ENCODE data around the gene NUDCD2. TPM values are rescaled to one million over a fixed set of nuclear protein-coding genes. Genes with fewer than 3 reads are reported as not detected.

Gene NUDCD2, protein sequence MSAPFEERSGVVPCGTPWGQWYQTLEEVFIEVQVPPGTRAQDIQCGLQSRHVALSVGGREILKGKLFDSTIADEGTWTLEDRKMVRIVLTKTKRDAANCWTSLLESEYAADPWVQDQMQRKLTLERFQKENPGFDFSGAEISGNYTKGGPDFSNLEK
- total RNA-seq, result 20.7 TPM
- polyA plus RNA-seq, result 10 to 100 TPM; 39.8 to 59.8 (median 47.8) TPM

DNA sequence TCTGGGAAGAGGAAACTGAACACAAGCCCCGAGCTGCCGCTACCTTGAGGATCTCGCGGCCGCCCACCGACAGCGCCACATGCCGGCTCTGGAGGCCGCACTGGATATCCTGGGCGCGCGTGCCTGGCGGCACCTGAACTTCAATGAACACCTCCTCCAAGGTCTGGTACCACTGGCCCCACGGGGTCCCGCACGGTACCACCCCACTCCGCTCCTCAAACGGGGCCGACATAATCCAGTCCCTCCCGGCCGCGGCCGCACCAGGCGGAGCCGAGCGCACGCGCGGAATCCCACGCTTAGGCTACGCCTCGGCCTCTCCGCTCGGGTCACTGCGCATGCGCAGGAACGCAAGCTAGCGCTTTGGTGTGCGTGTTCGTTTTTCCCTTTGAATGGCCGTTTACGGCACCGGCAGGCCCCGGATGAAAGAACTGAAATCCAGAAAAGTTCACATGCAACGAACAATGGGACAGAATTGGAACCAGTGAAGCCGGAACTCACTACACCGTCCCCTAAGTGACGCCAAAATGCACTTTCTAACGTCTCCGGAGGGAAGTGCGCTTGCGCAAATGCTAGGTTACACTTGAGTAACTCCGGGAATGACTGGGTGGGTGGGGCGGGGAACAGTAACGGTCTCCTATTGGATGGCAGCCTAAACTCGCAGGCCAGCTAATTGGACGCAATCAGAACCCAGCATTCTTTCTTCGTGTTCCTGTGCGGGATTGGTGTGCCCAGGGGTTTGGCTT, at the start of gene NUDCD2:
NUDCD2 (minus strand) TSS at position 284 of the 743 bp plus-strand sequence; CDS start at position 232, 52 bp downstream.
- peaks cover 52% of the 10 kb centered on the region for H3K4me1 ChIP-seq (ENCODE audit: control insufficient read depth, insufficient read depth, low read length, poor library complexity, severe bottlenecking)
- H3K4me1 Mint-ChIP-seq, result peaks cover 19 to 63% (median 40%) of the 10 kb centered on the region in 4 donors

DNA sequence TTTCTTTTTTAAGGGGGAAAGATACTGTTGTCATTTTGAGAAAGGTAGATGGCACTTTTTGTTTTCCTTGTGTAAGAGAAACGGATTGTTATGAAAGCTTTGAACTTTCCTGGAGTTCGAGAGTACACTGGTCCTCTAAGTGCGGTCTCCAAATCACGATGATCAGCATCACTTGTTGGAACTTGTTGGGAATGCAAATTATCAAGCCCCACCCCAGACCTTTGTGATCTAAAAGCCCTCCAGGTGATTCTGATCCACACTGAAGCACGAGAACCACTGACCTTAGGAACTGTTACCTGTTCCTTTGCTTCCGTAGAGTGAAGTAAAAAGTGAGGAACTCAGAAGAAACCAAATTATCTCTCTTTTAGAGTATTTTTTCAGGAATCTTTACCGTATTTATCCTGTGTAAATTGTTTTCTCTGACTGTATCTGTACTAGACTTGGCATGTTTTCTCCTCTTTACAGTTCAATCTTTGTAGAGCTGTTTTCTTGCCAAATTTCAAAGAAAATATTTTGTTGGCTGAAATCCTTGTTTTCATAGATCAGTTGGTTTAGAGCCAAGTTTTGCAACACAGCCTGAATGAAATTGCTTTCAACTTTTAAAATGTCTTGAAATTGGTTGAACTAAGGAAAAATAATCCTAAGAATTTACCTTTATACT, 49.5 kb upstream of the NUDCD2 start:
- H3K27ac Mint-ChIP-seq, result peak overlapping the region; percentile 99 to 100 (median 100)
- ATAC-seq (ENCODE audit: low read depth in 2 of 2), result no peak
- peaks cover 31% of the 10 kb centered on the region for H3K36me3 ChIP-seq (ENCODE audit: control insufficient read depth, insufficient read depth, low read length)
- peaks cover 27% of the 10 kb centered on the region for H3K36me3 Mint-ChIP-seq
- H3K4me3 Mint-ChIP-seq, result peak overlapping the region; percentile 94 to 99 (median 96)
- no peaks in the 10 kb centered on the region for H3K27me3 ChIP-seq (ENCODE audit: control insufficient read depth, insufficient read depth, low read length)
- no peaks in the 10 kb centered on the region for H3K27me3 Mint-ChIP-seq
- H3K9me3 Mint-ChIP-seq, result no peaks in the 10 kb centered on the region
- DNase-seq, result peak in 1 of 3 donors; percentile 21
- peak overlapping the region; percentile 96 for H3K4me3 ChIP-seq (ENCODE audit: low read depth, low read length)
- H3K4me1 ChIP-seq (ENCODE audit: control insufficient read depth, insufficient read depth, low read length, poor library complexity, severe bottlenecking), result peaks cover 70% of the 10 kb centered on the region
- peak overlapping the region; percentile 99 for H3K27ac ChIP-seq (ENCODE audit: insufficient read depth, low read length, poor library complexity, severe bottlenecking)
- no peaks in the 10 kb centered on the region for H3K9me3 ChIP-seq (ENCODE audit: control insufficient read depth in 2 of 2, low read length in 2 of 2)
- H3K4me1 Mint-ChIP-seq, result peaks cover 20 to 67% (median 54%) of the 10 kb centered on the region in 4 donors

More for the DNA sequence above, at the start of gene NUDCD2:
- no peaks in the 10 kb centered on the region for H3K27me3 ChIP-seq (ENCODE audit: control insufficient read depth, insufficient read depth, low read length)
- peak; percentile 91 to 99 (median 98) for DNase-seq
- Mint-ChIP-seq H3K27ac (peak within 1 kb of the TSS; percentile 98 to 100 (median 100)), H3K36me3 (peaks cover 13% of the 10 kb centered on the region), H3K9me3 (no peaks in the 10 kb centered on the region), H3K27me3 (peaks cover 9% of the 10 kb centered on the region), H3K4me3 (peak within 1 kb of the TSS; percentile 95 to 99 (median 98))
- H3K4me3 ChIP-seq (ENCODE audit: low read depth, low read length), result peak within 1 kb of the TSS; percentile 90
- peak; percentile 86 to 89 for ATAC-seq (ENCODE audit: low read depth in 2 of 2)
- peak within 1 kb of the TSS; percentile 97 for H3K27ac ChIP-seq (ENCODE audit: insufficient read depth, low read length, poor library complexity, severe bottlenecking)
- no peaks in the 10 kb centered on the region for H3K9me3 ChIP-seq (ENCODE audit: control insufficient read depth in 2 of 2, low read length in 2 of 2)
- peaks cover 8% of the 10 kb centered on the region for H3K36me3 ChIP-seq (ENCODE audit: control insufficient read depth, insufficient read depth, low read length)

DNA sequence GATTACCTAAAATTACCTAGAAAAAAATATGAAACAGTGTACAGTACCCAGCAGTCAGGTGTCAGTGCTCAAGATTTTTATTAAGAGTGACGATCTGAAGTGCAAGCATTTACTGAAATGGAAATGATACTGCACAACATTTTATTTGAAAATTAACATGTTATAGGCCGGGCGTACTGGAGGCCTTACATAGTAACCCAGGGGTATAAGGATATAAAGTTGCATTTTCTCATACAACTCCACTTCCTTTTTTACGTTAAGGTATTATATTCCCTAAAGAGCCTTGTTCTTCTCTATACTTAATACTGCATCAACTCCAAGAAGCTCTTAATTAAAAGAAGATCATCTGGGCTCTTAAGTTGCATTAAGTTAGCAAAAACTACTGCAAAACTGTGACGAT, 48.9 kb upstream of the NUDCD2 start:
- ATAC-seq (ENCODE audit: low read depth in 2 of 2) (no peak), DNase-seq (no peak)
- H3K9me3 Mint-ChIP-seq, result no peaks in the 10 kb centered on the region
- no peaks in the 10 kb centered on the region for H3K9me3 ChIP-seq (ENCODE audit: control insufficient read depth in 2 of 2, low read length in 2 of 2)
- peaks cover 20 to 67% (median 58%) of the 10 kb centered on the region in 4 donors for H3K4me1 Mint-ChIP-seq
- H3K27me3 ChIP-seq (ENCODE audit: control insufficient read depth, insufficient read depth, low read length), result no peaks in the 10 kb centered on the region
- peak overlapping the region; percentile 99 for H3K27ac ChIP-seq (ENCODE audit: insufficient read depth, low read length, poor library complexity, severe bottlenecking)
- no peaks in the 10 kb centered on the region for H3K27me3 Mint-ChIP-seq
- H3K27ac Mint-ChIP-seq, result peak overlapping the region; percentile 99 to 100 (median 100)
- H3K4me3 ChIP-seq (ENCODE audit: low read depth, low read length), result peak overlapping the region; percentile 96
- peaks cover 73% of the 10 kb centered on the region for H3K4me1 ChIP-seq (ENCODE audit: control insufficient read depth, insufficient read depth, low read length, poor library complexity, severe bottlenecking)
- peaks cover 25% of the 10 kb centered on the region for H3K36me3 ChIP-seq (ENCODE audit: control insufficient read depth, insufficient read depth, low read length)
- peak overlapping the region; percentile 94 to 99 (median 96) for H3K4me3 Mint-ChIP-seq
- H3K36me3 Mint-ChIP-seq, result peaks cover 26% of the 10 kb centered on the region

DNA sequence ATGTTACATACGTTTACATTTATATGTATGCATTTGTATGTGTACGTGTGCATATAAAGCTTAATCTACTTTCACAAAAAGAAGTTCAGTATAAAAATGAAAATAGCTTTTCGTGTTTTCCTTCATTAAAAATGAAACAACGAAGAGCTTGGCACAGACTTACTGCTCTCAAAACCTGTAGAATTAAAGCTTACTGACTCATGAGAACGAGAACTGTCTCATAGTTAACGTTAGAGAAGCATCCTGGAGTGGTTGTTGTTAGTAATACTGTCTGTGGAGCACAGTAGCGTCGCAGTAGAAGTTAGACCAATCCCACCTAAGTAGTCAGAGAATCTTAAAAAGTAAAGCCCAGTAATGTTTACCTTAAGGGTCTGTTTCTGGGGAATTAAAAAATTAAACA, 46.8 kb upstream of the NUDCD2 start:
- H3K4me1 Mint-ChIP-seq, result peaks cover 7 to 62% (median 51%) of the 10 kb centered on the region in 4 donors

DNA sequence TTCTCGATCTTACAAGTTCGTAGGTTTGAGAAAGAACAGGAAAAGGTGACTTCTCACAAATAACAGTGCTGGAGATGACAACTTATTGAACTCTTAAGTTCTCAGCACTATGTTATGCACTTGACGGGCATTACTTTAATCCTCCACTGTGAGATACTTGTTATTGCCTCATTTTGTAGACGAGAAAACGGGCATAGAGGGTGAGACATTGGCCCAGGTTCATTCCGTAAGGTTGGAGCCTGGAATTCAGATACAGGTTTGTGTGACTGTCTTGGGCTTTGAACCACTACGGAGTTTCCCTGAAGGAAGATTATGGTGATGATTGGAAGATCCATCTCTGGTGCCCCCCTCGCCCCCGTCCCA, 46.2 kb upstream of the NUDCD2 start:
- DNase-seq (no peak), ATAC-seq (ENCODE audit: low read depth in 2 of 2) (peak in 1 of 2 donors; percentile 4)
- H3K4me1 Mint-ChIP-seq, result peaks cover 6 to 62% (median 49%) of the 10 kb centered on the region in 4 donors
- Histone ChIP-seq H3K4me1 (ENCODE audit: control insufficient read depth, insufficient read depth, low read length, poor library complexity, severe bottlenecking) (peaks cover 64% of the 10 kb centered on the region), H3K27me3 (ENCODE audit: control insufficient read depth, insufficient read depth, low read length) (no peaks in the 10 kb centered on the region), H3K27ac (ENCODE audit: insufficient read depth, low read length, poor library complexity, severe bottlenecking) (peak overlapping the region; percentile 99), H3K9me3 (ENCODE audit: control insufficient read depth in 2 of 2, low read length in 2 of 2) (no peaks in the 10 kb centered on the region), H3K36me3 (ENCODE audit: control insufficient read depth, insufficient read depth, low read length) (peaks cover 2% of the 10 kb centered on the region), H3K4me3 (ENCODE audit: low read depth, low read length) (peak overlapping the region; percentile 96)
- no peaks in the 10 kb centered on the region for H3K27me3 Mint-ChIP-seq
- no peaks in the 10 kb centered on the region for H3K9me3 Mint-ChIP-seq
- peak overlapping the region; percentile 99 to 100 (median 100) for H3K27ac Mint-ChIP-seq
- H3K36me3 Mint-ChIP-seq, result peaks cover 8% of the 10 kb centered on the region
- peak overlapping the region; percentile 94 to 99 (median 96) for H3K4me3 Mint-ChIP-seq

More for the DNA sequence above, 46.8 kb upstream of the NUDCD2 start:
- Mint-ChIP-seq H3K27ac (peak overlapping the region; percentile 99 to 100 (median 100)), H3K4me3 (peak overlapping the region; percentile 94 to 99 (median 96)), H3K27me3 (no peaks in the 10 kb centered on the region), H3K9me3 (no peaks in the 10 kb centered on the region), H3K36me3 (peaks cover 9% of the 10 kb centered on the region)
- peaks cover 70% of the 10 kb centered on the region for H3K4me1 ChIP-seq (ENCODE audit: control insufficient read depth, insufficient read depth, low read length, poor library complexity, severe bottlenecking)
- H3K4me3 ChIP-seq (ENCODE audit: low read depth, low read length), result peak overlapping the region; percentile 96
- H3K9me3 ChIP-seq (ENCODE audit: control insufficient read depth in 2 of 2, low read length in 2 of 2), result no peaks in the 10 kb centered on the region
- H3K36me3 ChIP-seq (ENCODE audit: control insufficient read depth, insufficient read depth, low read length), result peaks cover 5% of the 10 kb centered on the region
- no peak for ATAC-seq (ENCODE audit: low read depth in 2 of 2)
- no peaks in the 10 kb centered on the region for H3K27me3 ChIP-seq (ENCODE audit: control insufficient read depth, insufficient read depth, low read length)
- peak in 1 of 3 donors; percentile 54 for DNase-seq
- peak overlapping the region; percentile 99 for H3K27ac ChIP-seq (ENCODE audit: insufficient read depth, low read length, poor library complexity, severe bottlenecking)

DNA sequence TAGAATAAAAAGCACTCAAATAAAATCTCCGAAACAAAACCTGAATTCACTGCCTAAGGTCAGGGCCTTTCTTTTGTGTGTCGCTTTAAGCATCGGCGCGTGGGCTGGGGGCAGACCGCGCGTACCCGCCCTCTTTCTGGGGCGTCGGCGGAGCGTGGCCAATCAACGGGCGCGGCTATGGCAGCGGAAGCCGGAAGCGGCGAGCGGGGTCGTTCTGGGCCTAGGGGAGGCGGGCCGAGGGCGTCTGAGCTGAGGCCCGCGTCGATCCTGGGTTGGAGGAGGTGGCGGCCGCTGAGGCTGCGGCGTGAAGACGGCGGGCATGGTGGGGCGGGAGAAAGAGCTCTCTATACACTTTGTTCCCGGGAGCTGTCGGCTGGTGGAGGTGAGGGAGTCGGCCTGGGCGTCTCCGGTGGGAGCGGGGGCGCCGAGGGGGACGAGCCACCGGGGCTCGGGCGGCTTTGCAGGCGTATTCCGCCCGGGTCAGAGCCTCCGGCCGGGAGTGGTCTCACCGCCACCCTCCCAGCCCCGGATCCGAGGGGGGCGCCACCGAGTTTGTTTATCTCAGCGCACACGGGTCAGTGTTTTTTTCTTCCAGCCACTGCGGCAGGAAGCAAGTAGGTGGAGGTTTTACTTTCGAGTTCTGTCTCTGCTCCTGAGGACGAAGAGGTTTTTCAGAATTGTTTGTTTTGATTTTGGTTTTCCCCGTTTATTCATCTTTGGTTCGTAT, 45.6 kb upstream of the NUDCD2 start, which contains the start of gene MAT2B:
MAT2B (plus strand) TSS at position 252 of the 727 bp plus-strand sequence; CDS start at position 320, 68 bp downstream.
- no peaks in the 10 kb centered on the region for H3K27me3 Mint-ChIP-seq
- peak within 1 kb of the TSS; percentile 94 to 99 (median 96) for H3K4me3 Mint-ChIP-seq

DNA sequence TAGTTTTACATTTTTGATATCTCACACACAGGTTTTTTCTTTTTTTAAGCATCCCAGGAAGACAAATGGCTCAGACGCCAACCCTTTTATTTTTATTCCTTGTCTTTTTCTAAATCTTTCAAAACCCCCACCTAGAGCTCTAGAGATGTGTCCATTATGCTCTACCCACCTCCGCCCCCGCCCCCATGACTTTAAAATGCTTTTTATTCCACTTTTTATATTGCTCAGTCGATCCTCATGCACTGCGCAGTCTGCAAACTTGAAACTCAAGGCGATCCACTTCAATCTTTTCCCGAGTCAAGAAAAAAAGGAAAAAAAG, 45.1 kb upstream of the NUDCD2 start:
- Histone ChIP-seq H3K9me3 (ENCODE audit: control insufficient read depth in 2 of 2, low read length in 2 of 2) (no peaks in the 10 kb centered on the region), H3K27me3 (ENCODE audit: control insufficient read depth, insufficient read depth, low read length) (no peaks in the 10 kb centered on the region), H3K36me3 (ENCODE audit: control insufficient read depth, insufficient read depth, low read length) (no peaks in the 10 kb centered on the region), H3K4me3 (ENCODE audit: low read depth, low read length) (peak overlapping the region; percentile 95), H3K27ac (ENCODE audit: insufficient read depth, low read length, poor library complexity, severe bottlenecking) (peak overlapping the region; percentile 99), H3K4me1 (ENCODE audit: control insufficient read depth, insufficient read depth, low read length, poor library complexity, severe bottlenecking) (peaks cover 53% of the 10 kb centered on the region)
- ATAC-seq (ENCODE audit: low read depth in 2 of 2) (no peak), DNase-seq (no peak)
- H3K4me1 Mint-ChIP-seq, result peaks cover 11 to 51% (median 42%) of the 10 kb centered on the region in 4 donors
- peaks cover 4% of the 10 kb centered on the region for H3K36me3 Mint-ChIP-seq
- H3K4me3 Mint-ChIP-seq, result peak overlapping the region; percentile 94 to 99 (median 96)
- H3K27ac Mint-ChIP-seq, result peak overlapping the region; percentile 99 to 100 (median 100)
- H3K9me3 Mint-ChIP-seq, result no peaks in the 10 kb centered on the region
- no peaks in the 10 kb centered on the region for H3K27me3 Mint-ChIP-seq

More for the DNA sequence above, 45.6 kb upstream of the NUDCD2 start, which contains the start of gene MAT2B:
- Histone ChIP-seq H3K4me3 (ENCODE audit: low read depth, low read length) (peak within 1 kb of the TSS; percentile 96), H3K36me3 (ENCODE audit: control insufficient read depth, insufficient read depth, low read length) (no peaks in the 10 kb centered on the region), H3K4me1 (ENCODE audit: control insufficient read depth, insufficient read depth, low read length, poor library complexity, severe bottlenecking) (peaks cover 58% of the 10 kb centered on the region), H3K9me3 (ENCODE audit: control insufficient read depth in 2 of 2, low read length in 2 of 2) (no peaks in the 10 kb centered on the region), H3K27me3 (ENCODE audit: control insufficient read depth, insufficient read depth, low read length) (no peaks in the 10 kb centered on the region), H3K27ac (ENCODE audit: insufficient read depth, low read length, poor library complexity, severe bottlenecking) (peak within 1 kb of the TSS; percentile 99)
- peaks cover 4% of the 10 kb centered on the region for H3K36me3 Mint-ChIP-seq
- ATAC-seq (ENCODE audit: low read depth in 2 of 2), result peak; percentile 91 to 94
- H3K27ac Mint-ChIP-seq, result peak within 1 kb of the TSS; percentile 99 to 100 (median 100)
- DNase-seq, result peak; percentile 94 to 99 (median 96)
- peaks cover 11 to 56% (median 46%) of the 10 kb centered on the region in 4 donors for H3K4me1 Mint-ChIP-seq
- H3K9me3 Mint-ChIP-seq, result no peaks in the 10 kb centered on the region
